Keratinocyte (primary cell): ENCODE results near the gene GSC2. TPM values are rescaled to one million over a fixed set of nuclear protein-coding genes. Genes with fewer than 3 reads are reported as not detected.

Source experiments
- DNase-seq: peaks from one replicate; pipeline ENCODE4 v3.0.0-alpha.2; 2011; ENCODE audit warnings: low read depth, missing footprints, low spot score
- FAIRE-seq: peaks from 2 replicates; lab custom pipeline; 2011; peaks lifted over from hg19 to GRCh38; lab: Jason Lieb, UNC
- H2AFZ ChIP-seq: 2 replicates; pipeline ENCODE4 v1.6.0; 2012; ENCODE audit warnings: low read length, control low read depth, inconsistent platforms; ENCODE audit not compliant: control insufficient read depth
- H3K27ac ChIP-seq: 2 replicates; pipeline ENCODE4 v1.5.1; 2011; ENCODE audit warnings: low read length; ENCODE audit not compliant: control insufficient read depth, insufficient read depth
- H3K27me3 ChIP-seq: 3 replicates; pipeline ENCODE4 v1.6.0; 2011; ENCODE audit warnings: low read length; ENCODE audit not compliant: control insufficient read depth, insufficient read depth; ENCODE audit errors: extremely low read depth
- H3K36me3 ChIP-seq, 2 experiments: 2 replicates in 1 of 2; 3 replicates in 1 of 2; pipeline ENCODE4 v1.5.1; 2011; ENCODE audit warnings: low read length in 2 of 2, mild to moderate bottlenecking in 1 of 2; ENCODE audit not compliant: control insufficient read depth in 2 of 2, insufficient read depth in 2 of 2; ENCODE audit errors: extremely low read depth in 1 of 2
- H3K4me1 ChIP-seq: 3 replicates; pipeline ENCODE4 v1.5.1; 2011; ENCODE audit warnings: low read length; ENCODE audit not compliant: control insufficient read depth, insufficient read depth; ENCODE audit errors: extremely low read depth
- H3K4me2 ChIP-seq: 3 replicates; pipeline ENCODE4 v1.6.0; 2011; ENCODE audit warnings: low read depth, low read length; ENCODE audit not compliant: control insufficient read depth, insufficient read depth; ENCODE audit errors: extremely low read depth
- H3K4me3 ChIP-seq, 3 experiments: fragments of 200-600 bp in 1 of 3; sonication (generic) in 1 of 3; 2 replicates in 2 of 3; 3 replicates in 1 of 3; pipeline ENCODE4 v1.5.1; 2011 to 2016; ENCODE audit warnings: low read length in 3 of 3, mild to moderate bottlenecking in 3 of 3, control low read depth in 2 of 3, inconsistent platforms in 1 of 3, low read depth in 1 of 3, mixed read lengths in 1 of 3, mixed run types in 1 of 3, moderate library complexity in 1 of 3; ENCODE audit not compliant: control insufficient read depth in 2 of 3, insufficient read depth in 2 of 3; ENCODE audit errors: extremely low read depth in 1 of 3
- H3K79me2 ChIP-seq: 2 replicates; pipeline ENCODE4 v1.6.0; 2012; ENCODE audit warnings: low read length; ENCODE audit not compliant: control insufficient read depth, insufficient read depth
- H3K9ac ChIP-seq: 3 replicates; pipeline ENCODE4 v1.6.0; 2011; ENCODE audit warnings: low read length; ENCODE audit not compliant: control insufficient read depth, insufficient read depth; ENCODE audit errors: extremely low read depth
- H3K9me1 ChIP-seq: 3 replicates; pipeline ENCODE4 v1.6.0; 2011; ENCODE audit warnings: low read length; ENCODE audit not compliant: control insufficient read depth, insufficient read depth; ENCODE audit errors: extremely low read depth
- H3K9me3 ChIP-seq: 2 replicates; pipeline ENCODE4 v1.5.1; 2012; ENCODE audit warnings: low read depth, low read length; ENCODE audit not compliant: control insufficient read depth
- H4K20me1 ChIP-seq: 3 replicates; pipeline ENCODE4 v1.6.0; 2011; ENCODE audit warnings: low read length; ENCODE audit not compliant: control insufficient read depth, insufficient read depth; ENCODE audit errors: extremely low read depth
- CTCF ChIP-seq, 3 experiments: IDR thresholded peaks in 1 of 3; conservative IDR thresholded peaks in 1 of 3; optimal IDR thresholded peaks in 1 of 3; 2 replicates in 2 of 3; 3 replicates in 1 of 3; pipeline versions ENCODE3 to v1.5.1; 2011; ENCODE audit warnings: low read length in 3 of 3, mild to moderate bottlenecking in 3 of 3, moderate library complexity in 2 of 3, control low read depth in 1 of 3, inconsistent platforms in 1 of 3; ENCODE audit not compliant: insufficient read depth in 2 of 3; ENCODE audit errors: extremely low read depth in 1 of 3
- EZH2 ChIP-seq: IDR thresholded peaks from one replicate; pipeline ENCODE4 v1.6.1; 2012; ENCODE audit warnings: inconsistent platforms, mild to moderate bottlenecking, low read length, moderate library complexity
- dilution Hi-C: fragments of 300-500 bp; cut with MboI; formaldehyde crosslinking; loops from one replicate; pipeline ENCODE4 v1.7.0; 2020; ENCODE audit warnings: low sequenced_read_pairs; ENCODE audit not compliant: extremely low pct_ligation_motif_present
- polyA plus RNA-seq, 5 experiments: library from polyadenylated mRNA; depleted of rRNA in 3 of 5; stranded (reverse) in 3 of 5; stranded (forward) in 1 of 5; unstranded in 1 of 5; fragments of >200 nt; gene quantifications; 1 replicate in 1 of 5; 2 replicates in 3 of 5; 3 replicates in 1 of 5; pipeline versions ENCODE4 v1.2.1 to v1.2.3, GENCODE V29; 2011 to 2012; ENCODE audit warnings: missing spikeins in 2 of 5, low read depth in 1 of 5, low replicate concordance in 1 of 5

GSC2 gene
- polyA plus RNA-seq, 1 donor (not counting 4 experiments of a cell fraction or from before 2014, with no cell fraction given), result not detected

- H3K36me3 ChIP-seq, result peaks cover 17 to 25% of the 10 kb centered on the region in 2 experiments
- no peak overlapping the region for H2AFZ ChIP-seq
- no peak overlapping the region for H3K4me2 ChIP-seq
- H3K27me3 ChIP-seq, result no peaks in the 10 kb centered on the region
- H3K9me3 ChIP-seq, result no peaks in the 10 kb centered on the region
- DNase-seq, result no peak
- no peak overlapping the region for H3K27ac ChIP-seq
- H4K20me1 ChIP-seq, result no peaks in the 10 kb centered on the region
- H3K4me3 ChIP-seq, result no peak overlapping the region
- H3K9me1 ChIP-seq, result peaks cover 3% of the 10 kb centered on the region
- peaks cover 19% of the 10 kb centered on the region for H3K4me1 ChIP-seq
- TF ChIP-seq EZH2 (no peak), CTCF (optimal IDR thresholded peaks at IDR 0.05 in 1 of 3, IDR thresholded peaks at IDR 0.05 in 1 of 3, conservative IDR thresholded peaks at IDR 0.05 in 1 of 3; ENCODE audit: extremely low read depth in 1 of 3, insufficient read depth in 2 of 3, low read length in 3 of 3) (no peak)
- FAIRE-seq, result no peak
- no peaks in the 10 kb centered on the region for H3K79me2 ChIP-seq
- dilution Hi-C loops, result no loop called here
- no peak overlapping the region for H3K9ac ChIP-seq
These were observed 17.2 kb downstream of the GSC2 start for GRCh38 chr22:19132693-19133400.

GRCh38 chr22:19132153-19132552 lies 17.9 kb downstream of the GSC2 start:
- H3K27me3 ChIP-seq, result no peaks in the 10 kb centered on the region
- H4K20me1 ChIP-seq, result no peaks in the 10 kb centered on the region
- peaks cover 19% of the 10 kb centered on the region for H3K4me1 ChIP-seq
- TF ChIP-seq EZH2 (no peak), CTCF (optimal IDR thresholded peaks at IDR 0.05 in 1 of 3, IDR thresholded peaks at IDR 0.05 in 1 of 3, conservative IDR thresholded peaks at IDR 0.05 in 1 of 3; ENCODE audit: extremely low read depth in 1 of 3, insufficient read depth in 2 of 3, low read length in 3 of 3) (no peak)
- DNase-seq (no peak), FAIRE-seq (no peak)
- no peak overlapping the region for H2AFZ ChIP-seq
- H3K9ac ChIP-seq, result no peak overlapping the region
- no peak overlapping the region for H3K27ac ChIP-seq
- H3K4me2 ChIP-seq, result no peak overlapping the region
- no peaks in the 10 kb centered on the region for H3K79me2 ChIP-seq
- H3K36me3 ChIP-seq, result peaks cover 17 to 20% of the 10 kb centered on the region in 2 experiments
- H3K9me1 ChIP-seq, result peaks cover 3% of the 10 kb centered on the region
- no peak overlapping the region for H3K4me3 ChIP-seq
- H3K9me3 ChIP-seq, result no peaks in the 10 kb centered on the region
- dilution Hi-C loops, result no loop called here
